Measurements from ENCODE around the gene ADAMTSL2.

The ADAMTSL2 gene

GRCh38 chr9:133490865-133491655, 43.4 kb upstream of the ADAMTSL2 start:
- TF ChIP-seq, protein P1, sequence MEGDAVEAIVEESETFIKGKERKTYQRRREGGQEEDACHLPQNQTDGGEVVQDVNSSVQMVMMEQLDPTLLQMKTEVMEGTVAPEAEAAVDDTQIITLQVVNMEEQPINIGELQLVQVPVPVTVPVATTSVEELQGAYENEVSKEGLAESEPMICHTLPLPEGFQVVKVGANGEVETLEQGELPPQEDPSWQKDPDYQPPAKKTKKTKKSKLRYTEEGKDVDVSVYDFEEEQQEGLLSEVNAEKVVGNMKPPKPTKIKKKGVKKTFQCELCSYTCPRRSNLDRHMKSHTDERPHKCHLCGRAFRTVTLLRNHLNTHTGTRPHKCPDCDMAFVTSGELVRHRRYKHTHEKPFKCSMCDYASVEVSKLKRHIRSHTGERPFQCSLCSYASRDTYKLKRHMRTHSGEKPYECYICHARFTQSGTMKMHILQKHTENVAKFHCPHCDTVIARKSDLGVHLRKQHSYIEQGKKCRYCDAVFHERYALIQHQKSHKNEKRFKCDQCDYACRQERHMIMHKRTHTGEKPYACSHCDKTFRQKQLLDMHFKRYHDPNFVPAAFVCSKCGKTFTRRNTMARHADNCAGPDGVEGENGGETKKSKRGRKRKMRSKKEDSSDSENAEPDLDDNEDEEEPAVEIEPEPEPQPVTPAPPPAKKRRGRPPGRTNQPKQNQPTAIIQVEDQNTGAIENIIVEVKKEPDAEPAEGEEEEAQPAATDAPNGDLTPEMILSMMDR (conservative IDR thresholded peaks at IDR 0.05; ENCODE audit: low read depth, low read length): no peak
- H3K4me3 ChIP-seq (ENCODE audit: low read length): no peak overlapping the region
- DNase-seq (ENCODE audit: low read depth): no peak

GRCh38 chr9:133491656-133491925, 42.9 kb upstream of the ADAMTSL2 start:
- TF ChIP-seq, protein P1 (conservative IDR thresholded peaks at IDR 0.05; ENCODE audit: low read depth, low read length): no peak
- no peak for DNase-seq (ENCODE audit: low read depth)
- no peak overlapping the region for H3K4me3 ChIP-seq (ENCODE audit: low read length)

GRCh38 chr9:133492061-133493021, 42.2 kb upstream of the ADAMTSL2 start:
- TF ChIP-seq, protein P1 (conservative IDR thresholded peaks at IDR 0.05; ENCODE audit: low read depth, low read length): no peak
- no peak for DNase-seq (ENCODE audit: low read depth)
- H3K4me3 ChIP-seq (ENCODE audit: low read length): no peak overlapping the region

- H3K4me3 ChIP-seq (ENCODE audit: low read length): no peak overlapping the region
- DNase-seq (ENCODE audit: low read depth): no peak
- TF ChIP-seq, protein P1 (conservative IDR thresholded peaks at IDR 0.05; ENCODE audit: low read depth, low read length): no peak
Measured at GRCh38 chr9:133493428-133493827, 41.1 kb upstream of the ADAMTSL2 start.

DNA sequence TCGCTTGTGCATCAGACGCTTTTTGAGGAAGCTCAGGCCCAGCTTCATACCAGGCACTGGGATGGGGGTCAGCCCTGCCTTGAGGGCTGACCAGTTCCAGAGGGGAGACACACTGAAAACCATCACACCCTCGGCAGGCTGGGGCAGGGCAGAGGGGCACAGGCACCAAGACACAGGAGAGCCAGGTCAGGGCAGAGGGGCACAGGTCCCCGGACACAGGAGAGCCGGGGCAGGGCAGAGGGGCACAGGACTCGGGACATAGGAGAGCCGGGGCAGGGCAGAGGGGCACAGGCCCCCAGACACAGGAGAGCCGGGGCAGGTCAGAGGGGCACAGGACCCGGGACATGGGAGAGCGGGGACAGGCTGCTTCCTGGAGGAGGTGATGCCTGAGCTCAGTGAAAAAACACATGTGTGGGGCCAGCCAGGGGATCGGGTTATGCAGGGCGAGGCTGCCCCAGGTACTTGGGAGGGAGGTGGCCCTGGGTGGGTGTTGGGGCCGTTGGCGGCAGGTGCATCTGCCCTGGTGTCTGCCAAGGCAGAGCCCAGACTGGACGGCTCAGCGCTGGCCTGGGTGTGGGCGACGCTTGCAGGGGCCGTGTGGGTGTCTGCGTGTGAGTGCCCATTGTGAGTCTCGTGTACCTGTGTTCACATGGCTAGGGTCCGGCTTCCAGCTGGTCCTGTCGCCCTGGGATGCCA, 40.5 kb upstream of the ADAMTSL2 start:
- H3K4me3 ChIP-seq (ENCODE audit: low read length): no peak overlapping the region
- TF ChIP-seq, protein P1 (conservative IDR thresholded peaks at IDR 0.05; ENCODE audit: low read depth, low read length): no peak
- DNase-seq (ENCODE audit: low read depth): no peak

DNA sequence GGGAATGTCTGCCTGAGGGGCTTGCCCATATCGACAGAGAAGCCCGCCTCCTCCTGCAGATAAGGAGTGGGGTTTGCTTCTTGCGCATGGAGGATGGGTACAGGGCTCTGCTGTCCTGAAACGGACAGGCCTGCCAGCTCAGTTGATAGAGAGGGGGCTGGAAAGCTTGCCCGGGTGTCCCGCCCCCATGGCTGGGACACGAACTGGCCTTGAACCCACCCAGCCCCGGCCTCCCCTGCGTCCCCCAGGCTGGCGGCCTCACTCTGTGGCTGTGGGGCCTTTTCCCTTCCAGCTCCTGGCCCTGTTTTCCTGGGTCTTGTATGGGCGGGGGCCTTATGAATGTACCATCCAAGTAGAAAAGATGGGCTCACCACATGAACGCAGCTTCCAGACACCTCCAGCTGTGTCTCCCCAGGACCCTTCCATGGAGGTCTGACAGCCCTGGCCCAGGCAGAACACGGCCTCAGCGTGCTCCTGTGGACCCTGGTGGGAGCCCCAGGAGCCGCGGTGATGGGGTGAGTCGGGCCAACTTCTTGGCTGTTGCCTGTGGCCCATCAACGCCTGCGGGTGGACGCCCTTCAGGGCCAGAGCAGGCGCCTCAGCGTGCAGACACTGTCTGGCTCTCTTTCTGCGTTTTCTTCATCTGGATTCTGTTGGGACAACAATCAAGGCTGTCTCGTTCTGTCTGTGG, 39.7 kb upstream of the ADAMTSL2 start:
- TF ChIP-seq, protein P1 (conservative IDR thresholded peaks at IDR 0.05; ENCODE audit: low read depth, low read length): no peak
- H3K4me3 ChIP-seq (ENCODE audit: low read length): no peak overlapping the region
- DNase-seq (ENCODE audit: low read depth): no peak

All from retinal pigment epithelial cell (primary cell).